ENCODE results near the gene IP6K3. TPM values are rescaled to one million over a fixed set of nuclear protein-coding genes. Genes with fewer than 3 reads are reported as not detected.
A peak's percentile ranks its signal among the peaks of the same experiment; 100 is the strongest.

Gene IP6K3
- not detected in 2 replicates for total RNA-seq

DNA sequence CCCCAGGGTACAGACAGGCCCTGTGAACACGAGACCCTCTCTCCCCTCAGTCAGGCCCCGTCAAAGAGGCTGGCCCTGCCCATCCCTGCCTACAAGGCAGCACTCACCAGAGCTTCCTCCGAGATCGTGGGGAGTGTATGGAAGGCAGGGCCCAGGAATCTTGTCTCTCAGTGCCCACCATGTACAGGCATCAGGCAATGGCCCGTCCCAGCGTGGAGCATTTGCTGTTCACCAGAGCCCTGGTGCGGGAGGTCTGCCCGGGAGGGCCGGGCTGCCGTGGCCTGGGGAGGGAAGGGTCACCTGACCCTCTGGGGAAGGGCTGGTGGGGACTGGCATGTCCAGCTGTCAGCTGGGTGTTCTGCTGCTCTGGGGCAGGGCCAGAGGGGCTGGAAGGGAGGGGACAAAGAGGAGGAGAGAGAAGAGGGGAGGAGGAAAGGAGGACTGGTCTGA lies at the start of gene IP6K3:
Gene IP6K3, minus strand, starts transcription at position 255 of the 450 bp plus-strand sequence. CDS start 11,429 bp downstream, outside the sequence.
- no peak for DNase-seq (ENCODE audit: low read depth in 2 of 2)

GRCh38 chr6:33794910-33795623 lies 48.4 kb upstream of the IP6K3 start:
- no peak for DNase-seq (ENCODE audit: low read depth in 2 of 2)

DNA sequence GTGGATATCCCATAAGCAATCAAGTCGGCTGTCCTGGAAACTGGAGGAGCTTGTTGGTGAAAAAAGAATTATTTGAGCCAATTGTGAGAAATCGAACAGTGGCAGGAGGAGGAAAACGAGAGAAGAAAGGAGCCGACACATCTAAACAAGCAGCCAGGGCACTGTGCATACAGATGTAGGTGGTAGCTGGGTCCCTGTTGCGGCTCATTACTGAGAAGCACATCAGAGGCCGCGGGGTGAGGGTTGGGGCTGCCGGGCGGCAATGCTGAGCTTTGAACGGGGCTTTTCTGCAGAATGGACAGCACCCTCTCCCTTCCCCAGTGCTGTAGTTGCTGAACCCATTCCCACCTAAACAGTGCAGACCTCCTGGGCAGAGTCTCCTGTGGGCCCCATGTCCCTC lies 46.3 kb upstream of the IP6K3 start:
- no peak for DNase-seq (ENCODE audit: low read depth in 2 of 2)

DNA sequence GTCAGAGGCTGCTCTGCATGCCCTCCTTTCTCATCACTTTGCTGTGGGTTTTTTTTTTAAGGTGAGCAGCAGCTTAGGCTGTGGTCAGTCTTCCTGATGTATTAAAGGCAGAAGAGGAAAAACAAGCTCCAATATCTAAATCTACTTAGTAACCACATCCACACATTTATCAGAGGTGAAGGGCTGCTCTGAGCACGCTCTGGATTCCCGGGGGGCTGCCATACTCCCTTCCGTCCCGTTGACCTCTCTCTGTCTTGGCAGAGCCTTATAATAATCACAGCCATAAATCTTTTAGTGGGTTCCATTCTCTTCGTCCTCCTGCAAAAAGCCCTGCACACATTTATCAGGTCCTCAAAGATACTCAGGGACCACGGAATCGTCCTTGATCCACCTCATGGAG lies 44.9 kb upstream of the IP6K3 start:
- no peak for DNase-seq (ENCODE audit: low read depth in 2 of 2)

- DNase-seq (ENCODE audit: low read depth in 2 of 2), result no peak
Measured at GRCh38 chr6:33790910-33791309, 44.2 kb upstream of the IP6K3 start.

DNA sequence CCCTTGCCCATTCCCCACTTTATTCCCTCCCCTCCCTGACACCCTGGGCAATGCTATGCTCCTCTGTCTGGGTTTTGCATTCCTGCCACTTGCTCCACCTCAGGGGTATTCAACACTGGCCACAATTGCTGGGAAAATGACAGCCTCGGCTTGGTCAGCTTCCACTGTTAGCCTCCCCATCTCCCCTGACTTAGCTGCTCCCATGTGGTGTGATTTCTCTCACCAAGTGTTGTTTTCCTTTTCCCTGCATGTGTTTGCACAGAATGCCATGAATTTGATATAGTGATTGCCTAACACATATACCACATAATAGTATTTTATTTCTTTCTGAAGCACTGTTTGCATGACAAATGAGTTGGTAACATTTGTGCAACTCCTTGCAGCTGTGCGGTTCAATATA lies 43.7 kb upstream of the IP6K3 start:
- DNase-seq (ENCODE audit: low read depth in 2 of 2), result no peak

DNA sequence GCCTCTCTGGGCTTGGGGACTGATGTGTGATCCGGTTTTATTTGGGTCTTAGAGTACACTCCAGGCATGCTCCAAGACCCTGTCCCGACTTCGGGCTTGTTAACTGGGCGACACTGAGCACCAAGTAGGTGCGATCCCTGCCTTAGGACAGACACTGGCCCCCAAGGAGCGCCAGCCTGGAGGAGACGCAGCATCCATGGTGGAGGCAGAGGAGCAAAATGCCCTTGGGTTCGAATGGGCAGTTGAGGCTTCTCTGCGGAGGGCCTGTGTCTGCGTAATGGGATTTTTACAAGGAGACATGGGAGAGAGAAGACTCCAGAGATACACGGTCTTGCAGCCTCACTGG lies 42.8 kb upstream of the IP6K3 start:
- no peak for DNase-seq (ENCODE audit: low read depth in 2 of 2)

DNA sequence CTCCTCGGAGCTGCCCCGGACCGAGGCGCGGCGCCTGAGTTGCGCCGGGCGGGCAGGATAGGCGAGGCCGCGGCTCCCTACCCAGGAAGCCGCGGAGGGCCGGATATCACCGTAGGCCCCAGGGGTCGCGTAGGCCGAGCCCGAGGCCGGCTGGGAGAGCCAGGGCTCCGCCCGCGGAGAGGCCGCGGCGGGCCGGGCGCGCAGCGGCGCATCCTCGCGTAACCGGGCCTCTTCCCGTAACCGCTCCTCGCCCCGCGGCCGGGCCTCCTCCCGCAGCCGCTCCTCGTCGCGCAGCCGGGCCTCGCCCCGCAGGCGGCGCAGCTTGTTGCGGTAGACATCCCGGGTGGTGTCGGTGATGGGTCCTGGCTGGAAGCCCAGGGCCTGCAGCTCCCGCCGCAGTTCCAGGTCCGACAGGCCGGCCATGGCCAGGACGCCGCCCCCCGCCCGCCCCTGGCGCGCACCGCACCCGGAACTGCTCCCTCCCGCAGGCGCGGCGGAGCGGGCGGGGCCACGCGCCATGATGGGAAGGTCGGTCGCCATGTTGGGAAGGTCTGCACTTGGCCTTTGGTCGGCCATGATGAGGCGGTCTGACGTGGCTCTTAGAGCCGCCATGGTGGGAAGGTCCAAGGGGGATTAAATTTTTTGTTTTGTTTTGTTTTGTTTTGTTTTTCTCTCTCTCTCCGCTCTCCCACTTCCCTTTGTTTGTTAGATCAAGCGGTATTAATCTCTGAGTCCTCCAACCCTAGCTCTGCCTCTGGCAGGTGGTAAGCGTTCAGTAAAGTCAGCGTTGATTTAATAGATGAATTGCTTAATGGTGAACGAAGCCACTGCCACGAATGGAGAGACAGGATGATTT lies 42.2 kb upstream of the IP6K3 start, which contains the start of gene LEMD2:
Gene LEMD2, minus strand, starts transcription at position 437 of the 856 bp plus-strand sequence. Its CDS starts 14 bp downstream, at position 423.
- DNase-seq (ENCODE audit: low read depth in 2 of 2), result peak; percentile 85 to 94

GRCh38 chr6:33787954-33788693 lies 41.4 kb upstream of the IP6K3 start:
- DNase-seq (ENCODE audit: low read depth in 2 of 2), result peak; percentile 47 to 87

- peak in 1 of 2 donors; percentile 63 for DNase-seq (ENCODE audit: low read depth in 2 of 2)
Measured at GRCh38 chr6:33787346-33787953, 40.7 kb upstream of the IP6K3 start.

DNA sequence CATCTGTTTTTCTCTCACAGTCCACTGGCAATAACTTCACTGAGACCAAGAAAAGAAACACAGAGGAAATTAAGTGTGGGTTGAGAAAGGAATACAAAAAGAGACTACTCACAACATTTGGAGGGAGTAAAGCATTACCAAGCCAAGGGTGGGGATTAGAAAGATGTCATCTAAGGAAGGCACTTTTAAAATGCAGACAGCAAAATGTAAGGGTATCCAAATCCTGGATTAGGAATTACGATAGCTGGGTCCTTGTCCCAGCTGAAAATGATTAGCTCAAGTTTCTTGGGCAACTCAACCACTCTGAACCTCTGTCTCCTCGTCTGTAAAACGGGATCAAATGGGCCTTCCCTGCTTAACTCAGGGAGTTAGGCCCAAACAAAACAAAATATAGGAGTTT lies 40.0 kb upstream of the IP6K3 start:
- no peak for DNase-seq (ENCODE audit: low read depth in 2 of 2)

DNA sequence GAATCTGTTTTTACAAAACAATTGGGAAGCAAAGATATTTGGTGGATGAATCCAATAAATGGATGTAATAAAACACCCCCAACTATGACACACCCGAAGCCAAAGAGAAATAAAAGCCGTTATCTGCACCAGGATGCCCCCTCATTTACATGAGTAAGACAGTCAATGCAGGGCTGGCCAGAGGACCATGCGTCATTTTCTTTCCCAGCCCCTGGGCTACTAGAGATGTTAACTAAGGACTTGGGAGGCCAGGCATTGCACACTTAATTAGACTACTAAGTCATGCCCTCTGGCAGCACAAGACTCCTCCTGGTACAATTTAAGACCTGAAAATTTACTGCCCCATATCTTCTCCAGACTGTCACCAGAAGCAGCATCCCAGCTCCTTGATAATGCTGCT lies 39.1 kb upstream of the IP6K3 start:
- DNase-seq (ENCODE audit: low read depth in 2 of 2), result peak in 1 of 2 donors; percentile 68

- no peak for DNase-seq (ENCODE audit: low read depth in 2 of 2)
Measured at GRCh38 chr6:33784787-33785186, 38.1 kb upstream of the IP6K3 start.

DNA sequence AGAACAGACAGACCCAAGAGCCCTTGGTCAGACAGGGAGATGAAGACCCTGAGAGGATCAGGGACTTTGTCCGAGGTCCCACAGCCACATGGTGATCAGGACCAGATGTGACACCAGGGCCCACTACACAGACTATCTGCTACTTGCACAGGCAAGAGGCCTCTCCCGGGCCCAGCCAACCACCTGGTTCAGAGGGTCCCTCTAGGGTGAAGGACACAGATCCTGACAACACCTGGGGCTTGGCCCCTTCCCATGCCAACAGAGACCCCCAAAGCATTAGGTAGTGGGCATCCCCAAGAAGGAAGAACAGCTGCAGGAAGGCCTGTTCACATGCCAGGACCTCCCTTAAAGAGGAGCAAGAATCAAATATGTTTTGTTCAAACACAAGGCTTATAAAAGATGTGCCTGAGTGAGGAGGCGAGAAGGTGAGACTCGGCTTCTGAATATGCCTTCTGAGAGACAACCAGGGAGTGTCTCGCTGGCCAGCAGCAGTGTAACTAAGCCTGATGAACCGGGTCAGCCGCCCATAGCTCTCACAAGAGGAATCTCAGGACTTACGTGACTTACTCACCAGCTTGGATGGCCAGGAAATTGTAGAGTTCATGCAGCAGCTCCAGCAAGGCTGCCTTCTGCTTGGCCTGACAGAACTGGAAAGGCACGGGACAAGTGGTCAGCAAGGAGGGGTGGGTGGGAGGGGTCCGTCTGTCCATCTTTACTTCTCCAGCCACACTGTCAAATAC lies 37.2 kb upstream of the IP6K3 start:
- no peak for DNase-seq (ENCODE audit: low read depth in 2 of 2)

DNA sequence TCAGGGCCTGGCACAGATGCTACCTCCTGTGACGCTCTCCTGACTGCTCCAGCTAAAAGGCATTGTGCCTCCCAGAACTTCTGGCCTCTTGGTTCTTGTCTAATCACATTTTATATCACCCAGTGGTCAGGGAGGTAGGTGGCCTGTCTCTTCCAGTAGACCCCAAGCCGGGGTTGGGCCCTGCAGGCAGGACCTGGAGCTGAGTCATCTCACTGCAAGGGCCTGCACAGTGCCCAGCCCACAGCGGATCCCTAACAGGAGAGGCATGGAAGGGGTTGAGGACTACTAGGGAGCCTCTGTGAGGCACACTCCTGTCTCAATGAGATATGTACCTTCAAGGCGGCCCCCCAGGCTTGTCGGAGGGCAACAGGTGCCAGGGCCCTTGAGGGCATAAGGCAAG lies 35.9 kb upstream of the IP6K3 start:
- no peak for DNase-seq (ENCODE audit: low read depth in 2 of 2)

DNA sequence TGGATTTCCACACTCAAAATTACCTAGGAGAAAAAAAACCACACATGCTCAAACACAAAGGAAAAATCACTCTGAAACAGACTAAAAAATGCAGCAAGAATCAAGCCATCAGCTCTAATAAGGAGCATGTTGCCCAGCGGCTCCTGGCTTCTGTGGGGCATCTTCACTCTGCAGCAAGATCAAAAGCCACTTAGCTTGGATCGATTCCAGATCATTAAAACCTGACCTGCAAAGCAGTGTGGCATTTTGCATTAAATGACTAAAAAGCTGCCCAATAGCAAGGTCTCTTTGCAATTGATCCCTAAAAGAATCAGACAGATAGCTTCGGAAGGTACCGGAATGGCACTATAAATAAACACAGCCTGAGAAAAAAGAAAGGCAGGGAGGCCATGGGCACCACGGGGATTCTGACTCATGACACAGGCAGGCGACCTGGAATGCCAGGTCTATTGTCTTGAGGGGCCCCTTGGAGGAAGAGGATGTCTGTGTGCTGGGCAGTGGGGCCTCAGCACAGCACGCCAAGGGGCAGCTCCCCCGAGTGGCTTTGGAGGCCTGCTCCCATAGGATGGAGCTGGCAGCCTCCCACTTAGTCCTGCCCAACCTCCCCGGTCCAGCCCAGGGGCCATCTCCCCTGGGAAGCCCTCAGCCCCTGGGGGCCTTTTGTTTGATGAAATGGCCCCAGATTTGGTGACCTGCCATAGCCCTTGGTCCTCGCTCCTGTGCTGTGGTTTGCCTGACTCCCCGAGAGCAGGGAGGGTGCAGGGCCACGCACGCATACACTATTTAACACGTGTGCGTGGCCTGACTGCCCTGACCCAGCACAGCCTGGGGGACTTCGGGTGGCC lies 34.6 kb upstream of the IP6K3 start:
- DNase-seq (ENCODE audit: low read depth in 2 of 2), result peak in 1 of 2 donors; percentile 90

DNA sequence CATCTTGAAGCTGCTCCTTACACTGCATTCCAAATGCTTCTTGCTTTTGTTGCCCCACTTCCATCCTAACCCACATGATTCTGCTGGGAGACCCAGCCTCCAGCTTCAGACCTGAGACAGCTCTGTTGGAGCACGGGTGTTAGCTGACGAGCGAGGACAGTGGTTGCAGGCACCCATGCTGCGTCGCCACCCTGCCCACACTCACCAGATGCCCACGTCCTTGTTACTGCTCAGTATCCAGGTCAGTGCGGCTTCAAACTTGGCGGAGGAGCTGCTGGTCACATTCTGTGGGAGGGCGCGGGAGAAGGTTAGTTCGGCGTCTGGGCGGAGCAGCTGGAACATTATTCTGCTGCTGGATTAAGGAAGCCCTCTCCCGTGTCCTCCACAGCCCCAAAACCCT lies 33.2 kb upstream of the IP6K3 start:
- no peak for DNase-seq (ENCODE audit: low read depth in 2 of 2)

DNA sequence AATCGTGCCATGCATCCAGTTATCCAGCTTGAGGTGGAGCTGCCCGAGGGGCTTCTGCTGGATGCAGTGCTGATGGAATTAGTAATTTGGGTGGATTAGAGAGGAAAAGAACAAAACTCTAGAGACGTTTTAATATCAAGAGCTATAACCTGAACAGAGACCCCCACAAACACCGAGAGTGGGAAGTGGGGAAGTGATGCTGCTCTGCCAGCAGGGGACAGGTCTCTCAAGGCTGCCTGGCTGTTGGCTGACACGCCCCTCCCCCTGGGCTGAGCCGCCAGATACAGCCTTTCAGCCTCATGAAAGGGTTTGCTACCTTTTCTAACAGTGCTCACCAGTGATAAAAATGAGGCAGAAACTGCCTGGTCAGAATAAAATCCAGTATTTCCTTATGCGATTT lies 32.6 kb upstream of the IP6K3 start:
- DNase-seq (ENCODE audit: low read depth in 2 of 2), result peak in 1 of 2 donors; percentile 29

GRCh38 chr6:33778444-33779121 lies 31.9 kb upstream of the IP6K3 start:
- DNase-seq (ENCODE audit: low read depth in 2 of 2), result no peak

Measured in dermis microvascular lymphatic vessel endothelial cell (primary cell).